DMS79 (cell line): ENCODE measurements around the gene CKAP4.
A peak's percentile ranks its signal among the peaks of the same experiment; 100 is the strongest.
"Not testable (repeated sequence)": the region's sequence is repeated elsewhere in the genome, so short reads cannot be mapped to it uniquely, and the experiment has no call there.

Experiments
- DNase-seq: peaks from one replicate; lab custom pipeline; 2025; lab: John Stamatoyannopoulos, UW

Gene CKAP4, protein sequence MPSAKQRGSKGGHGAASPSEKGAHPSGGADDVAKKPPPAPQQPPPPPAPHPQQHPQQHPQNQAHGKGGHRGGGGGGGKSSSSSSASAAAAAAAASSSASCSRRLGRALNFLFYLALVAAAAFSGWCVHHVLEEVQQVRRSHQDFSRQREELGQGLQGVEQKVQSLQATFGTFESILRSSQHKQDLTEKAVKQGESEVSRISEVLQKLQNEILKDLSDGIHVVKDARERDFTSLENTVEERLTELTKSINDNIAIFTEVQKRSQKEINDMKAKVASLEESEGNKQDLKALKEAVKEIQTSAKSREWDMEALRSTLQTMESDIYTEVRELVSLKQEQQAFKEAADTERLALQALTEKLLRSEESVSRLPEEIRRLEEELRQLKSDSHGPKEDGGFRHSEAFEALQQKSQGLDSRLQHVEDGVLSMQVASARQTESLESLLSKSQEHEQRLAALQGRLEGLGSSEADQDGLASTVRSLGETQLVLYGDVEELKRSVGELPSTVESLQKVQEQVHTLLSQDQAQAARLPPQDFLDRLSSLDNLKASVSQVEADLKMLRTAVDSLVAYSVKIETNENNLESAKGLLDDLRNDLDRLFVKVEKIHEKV

DNA sequence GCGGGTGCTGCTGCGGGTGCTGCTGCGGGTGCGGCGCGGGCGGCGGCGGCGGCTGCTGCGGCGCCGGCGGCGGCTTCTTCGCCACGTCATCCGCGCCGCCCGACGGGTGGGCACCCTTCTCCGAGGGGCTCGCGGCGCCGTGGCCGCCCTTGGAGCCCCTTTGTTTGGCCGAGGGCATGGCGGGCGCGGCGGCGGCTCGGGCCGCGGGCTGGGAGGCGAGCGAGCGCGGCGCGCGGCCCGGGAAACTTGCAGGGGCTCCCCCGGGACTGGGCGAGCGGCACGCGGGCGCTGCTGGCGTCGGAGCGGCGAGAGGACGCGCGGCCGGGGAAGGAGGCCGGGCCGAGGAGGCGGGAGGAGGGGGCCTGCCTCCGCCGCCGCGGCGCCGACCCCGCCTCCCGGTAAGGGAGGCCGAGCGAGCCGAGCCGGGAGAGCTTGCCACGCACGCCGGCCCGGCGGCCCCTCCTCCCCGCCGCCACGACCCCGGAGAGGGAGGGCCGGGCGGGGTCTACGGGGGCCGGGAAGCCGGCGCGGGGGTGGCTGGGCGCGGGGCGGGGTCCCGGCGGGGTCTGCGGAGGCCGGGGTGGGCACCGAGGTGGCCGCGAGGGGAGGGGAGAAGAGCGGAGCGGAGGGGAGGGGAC lies at the start of gene CKAP4:
CKAP4 (minus strand) TSS at position 347 of the 638 bp plus-strand sequence; CDS start at position 178, 169 bp downstream.
- no peak for DNase-seq

DNA sequence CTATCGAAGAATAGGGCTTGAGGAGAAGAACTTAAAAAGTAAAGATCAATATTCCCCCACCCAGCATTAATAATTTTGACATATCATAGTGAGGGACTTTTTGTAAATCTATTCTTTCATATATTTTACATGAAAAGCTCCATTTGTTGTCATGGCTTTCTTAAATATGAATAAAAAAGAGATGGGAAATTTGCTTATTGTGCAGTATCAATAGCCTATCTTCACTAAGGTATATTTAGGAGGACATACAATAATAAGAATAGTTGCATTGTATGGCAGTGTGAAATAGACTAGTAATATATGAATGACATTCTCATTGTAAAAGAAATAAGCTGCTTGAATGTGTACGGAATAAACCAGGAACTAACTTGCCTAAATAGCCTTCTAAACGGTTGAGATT lies 49.3 kb upstream of the CKAP4 start:
- DNase-seq = no peak

DNA sequence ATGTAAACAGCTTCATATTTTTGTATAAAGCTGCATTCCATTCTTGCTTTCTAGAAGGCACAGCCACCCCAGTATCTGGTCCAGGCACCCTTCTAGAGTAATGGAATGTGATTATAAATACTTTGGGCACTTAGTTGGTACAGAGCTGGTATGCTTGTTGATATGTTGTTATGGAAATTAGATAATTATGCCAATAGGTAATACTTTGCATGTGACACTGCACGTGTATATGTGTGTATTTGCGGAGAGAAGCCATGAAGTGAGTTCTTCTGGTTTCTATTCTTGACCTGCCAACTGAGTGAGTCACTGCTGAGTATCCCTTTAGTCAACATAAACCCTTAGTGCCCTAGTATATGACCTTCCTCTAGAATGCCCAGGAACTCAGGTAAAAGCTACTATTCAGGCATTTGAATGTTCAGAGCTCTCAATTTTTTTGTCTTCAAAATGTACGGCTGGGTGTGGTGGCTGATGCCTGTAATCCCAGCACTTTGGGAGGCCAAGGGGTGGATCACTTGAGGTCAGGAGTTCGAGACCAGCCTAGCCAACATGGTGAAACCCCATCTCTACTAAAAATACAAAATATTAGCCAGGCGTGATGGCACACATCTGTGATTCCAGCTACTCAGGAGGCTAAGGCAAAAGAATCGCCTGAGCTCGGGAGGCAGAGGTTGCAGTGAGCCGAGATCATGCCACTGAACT lies 48.5 kb upstream of the CKAP4 start:
- DNase-seq = no peak

DNA sequence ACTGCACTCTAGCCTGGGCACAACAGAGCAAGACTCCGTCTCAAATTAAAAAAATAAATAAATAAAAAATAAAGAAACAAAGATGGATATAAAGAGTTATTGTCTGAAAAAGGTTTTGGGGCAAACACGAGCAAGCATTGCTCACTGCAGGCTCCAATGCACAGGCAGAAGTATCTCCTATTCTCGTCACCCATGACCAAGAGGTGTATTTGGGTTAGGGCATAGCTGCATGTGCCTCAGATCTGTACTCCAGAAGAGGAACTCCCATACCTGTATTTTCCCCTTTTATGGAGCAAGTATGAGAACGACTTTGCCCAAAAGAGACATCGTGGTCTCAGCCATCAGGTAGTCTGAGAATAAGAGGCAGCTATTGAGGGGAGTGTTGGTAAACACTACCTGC lies 44.5 kb upstream of the CKAP4 start:
- no peak for DNase-seq

DNA sequence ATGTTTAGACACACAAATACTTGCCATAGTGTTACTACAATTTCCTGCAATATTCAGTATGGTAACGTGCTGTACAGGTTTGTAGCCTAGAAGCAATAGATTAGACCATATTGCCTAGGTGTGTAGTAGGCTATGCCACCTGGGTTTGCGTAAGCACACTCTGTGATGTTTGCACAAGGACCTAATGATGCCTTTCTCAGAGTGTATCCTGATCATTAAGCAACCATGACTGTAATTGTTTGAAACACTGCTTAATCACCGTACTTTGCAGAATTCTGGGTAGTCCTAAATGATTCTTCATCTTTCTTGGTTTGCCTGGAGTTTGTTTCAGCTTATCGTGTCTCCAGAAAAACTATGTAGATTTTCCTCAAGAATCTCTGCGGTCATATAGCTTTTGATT lies 43.5 kb upstream of the CKAP4 start:
- no peak for DNase-seq

DNA sequence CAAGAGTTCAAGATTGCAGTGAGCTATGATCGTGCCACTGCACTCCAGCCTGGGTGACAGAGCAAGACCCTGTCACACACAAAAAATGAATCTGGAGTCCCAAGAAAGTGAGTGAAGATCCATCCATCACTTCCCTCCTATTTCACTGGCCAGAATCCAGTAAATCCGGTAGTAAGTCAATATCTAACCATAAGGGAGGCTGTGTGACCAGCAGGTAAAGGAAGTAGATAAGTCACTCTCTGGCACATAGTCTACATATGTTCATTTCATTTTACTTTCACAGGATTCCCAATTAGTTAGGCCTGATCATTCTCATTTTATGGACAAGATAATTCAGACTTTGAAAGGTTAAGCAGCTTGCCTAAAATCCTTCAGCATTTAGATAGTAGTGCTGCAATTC lies 42.8 kb upstream of the CKAP4 start:
- no peak for DNase-seq

DNA sequence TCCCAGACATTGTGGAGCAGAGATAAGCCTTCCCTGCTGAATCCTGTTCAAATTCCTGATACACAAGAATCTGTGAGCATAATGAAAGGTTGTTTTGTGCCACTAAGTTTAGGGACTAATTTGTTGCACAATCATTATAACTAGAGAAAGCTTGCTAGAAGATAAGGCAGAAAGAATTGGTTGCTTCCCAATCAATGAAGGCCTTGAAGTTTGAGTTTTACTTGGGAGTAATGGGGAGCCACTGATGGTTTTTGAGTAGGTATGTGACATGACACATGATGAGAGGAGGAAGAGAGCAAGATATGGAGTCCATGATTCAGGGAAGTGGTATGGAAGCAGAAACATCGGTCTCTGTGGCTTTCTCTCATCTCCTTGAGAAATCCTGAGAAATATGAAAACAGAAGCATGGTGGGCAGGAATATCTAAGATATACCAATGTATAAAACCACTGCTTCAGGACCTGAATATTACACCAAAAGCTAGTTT lies 41.4 kb upstream of the CKAP4 start:
- DNase-seq = no peak

DNA sequence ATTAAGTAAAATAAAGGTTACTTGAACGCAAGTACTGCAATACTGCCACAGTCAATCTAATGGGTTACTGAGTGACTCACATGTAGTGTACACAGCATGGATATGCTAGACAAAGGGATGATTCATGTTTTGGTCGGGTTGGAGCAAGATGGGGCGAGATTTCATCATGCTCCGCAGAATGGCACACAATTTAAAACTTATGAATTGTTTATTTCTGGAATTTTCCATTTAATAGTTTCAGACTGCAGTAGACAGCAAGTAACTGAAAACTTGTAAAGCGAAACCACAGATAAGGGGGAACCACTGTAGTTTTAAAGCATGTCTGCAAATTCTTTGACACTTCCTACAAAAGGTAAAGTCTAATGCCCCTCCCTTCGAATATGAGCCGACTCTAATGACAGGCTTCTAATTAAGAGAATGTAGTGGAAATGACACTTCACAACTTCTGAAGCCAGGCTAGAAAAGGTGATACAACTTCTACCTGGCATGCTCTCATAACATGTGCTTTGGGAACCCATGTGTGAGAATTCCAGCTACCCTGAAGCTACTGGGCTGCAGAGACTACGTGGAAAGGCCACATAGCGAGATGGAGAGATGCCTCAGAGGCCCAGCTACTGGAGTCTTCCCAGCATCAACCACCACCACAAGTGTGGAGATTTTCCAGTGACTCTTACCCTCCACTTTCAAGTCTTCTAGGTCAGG lies 40.8 kb upstream of the CKAP4 start:
- no peak for DNase-seq

DNA sequence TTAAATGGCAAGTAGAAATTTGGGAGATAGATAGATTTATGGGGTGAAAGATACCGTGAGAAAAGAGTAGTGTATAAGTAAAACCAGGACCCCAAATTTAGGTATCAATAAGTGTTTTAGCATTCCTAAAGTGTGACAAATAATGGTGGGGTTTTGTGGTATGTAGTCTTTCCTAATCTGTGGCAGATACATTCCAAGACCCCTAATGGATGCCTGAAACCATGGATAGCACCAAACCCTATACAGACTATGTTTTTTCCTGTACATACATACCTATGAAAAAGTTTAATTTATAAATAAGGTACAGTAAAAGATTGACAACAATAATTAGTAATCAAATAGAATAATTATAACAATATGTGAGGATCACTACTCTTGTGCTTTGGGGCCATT lies 40.3 kb upstream of the CKAP4 start:
- DNase-seq = no peak

DNA sequence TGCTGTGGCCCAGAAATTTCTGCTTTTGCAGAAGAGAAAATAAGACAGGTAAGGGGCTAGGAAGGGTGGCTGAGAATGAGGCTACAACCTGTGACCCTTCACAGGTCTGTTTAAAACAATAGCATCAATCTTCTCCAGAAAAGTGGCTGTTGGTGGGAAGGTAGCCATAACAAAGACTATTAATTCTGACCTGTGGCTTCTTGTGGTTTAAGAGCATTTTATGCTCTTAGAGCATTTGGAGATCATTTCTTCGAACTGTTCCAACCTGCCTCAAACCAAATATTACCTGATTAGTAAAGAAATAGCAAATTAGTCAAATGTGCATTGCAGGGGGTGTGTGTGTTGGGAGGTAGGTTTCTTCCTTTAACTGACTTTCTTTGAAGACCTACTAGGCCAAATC lies 39.5 kb upstream of the CKAP4 start:
- DNase-seq = no peak

DNA sequence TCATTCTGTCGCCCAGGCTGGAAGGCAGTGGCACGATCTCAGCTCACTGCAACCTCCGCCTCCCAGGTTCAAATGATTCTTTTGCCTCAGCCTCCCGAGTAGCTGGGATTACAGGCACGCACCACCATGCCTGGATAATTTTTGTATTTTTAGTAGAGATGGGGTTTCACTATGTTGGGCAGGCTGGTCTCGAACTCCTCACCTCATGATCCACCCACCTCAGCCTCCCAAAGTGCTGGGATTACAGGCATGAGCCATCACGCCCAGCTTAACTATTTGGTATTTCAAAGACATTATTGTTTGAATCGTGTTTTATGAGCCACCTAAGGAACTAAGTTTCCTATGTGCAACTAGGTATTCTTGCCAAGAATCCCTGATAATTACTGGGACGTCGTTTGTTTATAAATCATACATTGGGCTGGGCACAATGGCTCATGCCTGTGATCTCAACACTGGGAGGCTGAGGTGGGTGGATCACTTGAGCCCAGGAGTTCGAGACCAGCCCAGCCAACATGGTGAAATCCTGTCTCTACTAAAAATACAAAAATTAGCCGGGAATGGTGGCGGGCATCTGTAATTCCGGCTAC lies 38.8 kb upstream of the CKAP4 start:
- DNase-seq = not testable (repeated sequence)

DNA sequence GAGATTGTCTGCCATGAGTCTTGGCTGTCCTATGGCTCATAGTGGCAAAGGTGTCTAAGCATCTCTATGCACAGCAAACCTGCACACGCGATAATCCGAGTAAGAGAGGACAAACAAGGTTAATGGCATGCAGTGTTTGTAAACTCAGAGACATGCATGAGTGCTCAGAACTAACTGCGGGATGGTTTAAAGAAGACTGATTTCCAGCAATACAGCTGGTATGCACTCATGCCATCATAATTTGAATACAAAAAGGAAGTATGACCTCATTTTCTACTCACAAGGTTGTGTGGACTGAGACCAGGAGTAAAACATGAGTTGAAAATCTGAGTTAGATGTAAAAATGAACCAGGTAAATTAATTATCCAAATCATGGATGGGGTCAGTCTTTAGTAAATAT lies 38.2 kb upstream of the CKAP4 start:
- DNase-seq = no peak

DNA sequence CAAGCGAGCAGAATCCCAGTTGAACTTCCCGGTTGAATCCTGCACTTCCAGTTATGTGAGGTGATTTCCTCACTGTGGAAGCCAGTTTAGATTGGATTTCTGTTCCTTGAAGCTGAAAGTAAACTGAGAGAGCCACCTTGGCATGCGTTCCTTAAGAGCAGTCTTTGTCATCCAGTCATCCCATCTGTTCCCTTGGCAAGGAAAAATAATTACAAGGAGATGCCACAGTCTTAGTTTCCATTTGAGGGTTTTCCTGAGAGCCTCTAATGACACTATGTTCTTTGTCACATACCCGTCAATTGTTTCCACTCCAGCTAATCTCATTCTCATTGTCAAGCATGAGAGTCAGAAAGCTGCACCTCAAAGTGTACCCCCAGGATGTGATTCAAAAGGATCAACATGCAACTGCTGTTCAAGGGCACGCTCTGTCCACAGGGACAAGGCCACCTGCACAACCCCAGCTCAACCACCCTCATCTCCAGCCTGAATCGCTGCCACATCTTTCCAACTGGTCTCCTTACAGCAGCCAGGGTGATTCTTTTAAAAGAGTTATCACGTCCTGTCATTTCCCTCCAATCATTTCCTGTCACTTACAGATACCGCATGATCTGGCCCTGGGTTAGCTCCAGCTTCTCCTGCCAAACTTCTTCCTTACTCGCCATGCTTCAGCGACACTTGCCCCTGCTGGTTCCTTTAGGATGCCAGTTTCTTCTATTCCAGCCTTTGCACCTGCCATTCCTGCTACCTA lies 36.7 kb upstream of the CKAP4 start:
- peak; percentile 55 for DNase-seq

DNA sequence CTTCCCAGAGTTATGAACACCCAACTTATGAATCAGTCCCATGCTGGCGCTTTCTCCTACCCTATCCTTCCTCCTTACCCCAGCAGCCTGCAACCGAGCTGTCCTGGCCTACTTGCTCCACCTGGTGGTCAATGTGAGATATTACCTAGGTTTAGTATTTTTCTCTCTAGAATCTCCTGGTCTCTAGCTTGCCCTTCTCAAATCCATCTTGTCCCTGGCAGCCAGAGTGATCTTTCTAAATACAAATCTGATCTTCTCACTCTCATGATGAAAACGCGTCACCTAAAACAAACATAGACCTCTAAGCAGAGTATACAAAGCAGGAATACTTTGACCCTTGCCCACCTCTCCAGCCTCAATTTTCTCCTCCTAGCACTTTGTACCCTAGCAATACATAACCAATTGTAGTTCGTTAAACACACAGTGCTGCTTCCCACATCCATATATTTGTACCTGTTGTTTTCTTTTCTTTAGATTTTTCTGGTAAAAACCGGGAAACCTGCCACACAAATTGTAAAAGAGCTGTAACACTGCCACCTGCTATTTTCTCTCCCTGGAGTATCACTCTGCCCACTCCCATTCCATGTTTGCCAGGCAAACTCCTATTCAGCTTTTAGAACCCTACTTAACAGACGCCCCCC lies 34.8 kb upstream of the CKAP4 start:
- no peak for DNase-seq

DNA sequence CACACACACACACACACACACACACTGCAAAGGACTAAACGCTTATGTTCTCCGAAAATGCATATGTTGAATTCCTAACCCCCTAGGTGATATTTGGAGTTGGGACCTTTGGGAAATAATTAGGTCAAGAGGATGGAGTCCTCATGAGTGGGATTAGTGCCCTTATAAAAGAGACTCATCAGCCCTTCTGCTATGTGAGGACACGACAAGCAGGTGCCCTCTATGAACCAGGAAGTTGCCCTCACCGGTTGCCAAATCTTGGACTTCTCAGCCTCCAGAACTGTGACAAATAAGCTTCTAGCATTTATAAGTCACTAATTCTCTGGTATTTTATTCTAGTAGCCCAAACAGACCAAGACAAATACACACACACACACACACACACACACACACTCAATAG lies 34.0 kb upstream of the CKAP4 start:
- DNase-seq = no peak

DNA sequence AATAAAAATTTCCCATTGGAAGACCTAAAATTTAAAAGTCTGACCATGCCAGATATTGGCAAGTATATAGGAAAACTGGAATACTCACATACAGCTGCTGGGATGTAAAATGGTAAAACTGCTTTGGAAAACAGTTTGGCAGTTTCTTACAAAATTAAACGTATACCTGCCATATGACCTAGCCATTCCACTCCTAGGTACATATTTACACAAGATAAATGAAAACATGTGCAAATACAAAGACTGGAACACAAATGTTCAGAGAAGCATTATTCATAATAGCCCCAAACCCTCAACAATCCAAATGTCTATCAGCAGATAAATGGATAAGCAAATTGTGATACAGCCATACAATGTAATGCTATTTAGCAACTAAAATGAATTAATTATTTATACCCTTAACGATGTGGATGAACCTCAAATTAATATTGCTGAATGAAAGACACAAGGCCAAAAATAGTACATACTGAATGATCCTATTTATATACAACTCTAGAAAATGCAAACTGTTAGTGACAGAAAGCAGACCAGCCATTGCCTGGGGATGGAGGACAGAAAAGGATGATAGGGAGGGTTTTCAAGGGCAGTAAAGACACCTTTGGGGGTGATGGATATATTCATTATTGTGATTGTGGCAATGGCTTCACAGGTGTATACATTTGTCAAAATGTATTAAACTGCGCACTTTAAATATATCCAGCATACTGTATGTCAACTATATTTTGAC lies 33.4 kb upstream of the CKAP4 start:
- no peak for DNase-seq

DNA sequence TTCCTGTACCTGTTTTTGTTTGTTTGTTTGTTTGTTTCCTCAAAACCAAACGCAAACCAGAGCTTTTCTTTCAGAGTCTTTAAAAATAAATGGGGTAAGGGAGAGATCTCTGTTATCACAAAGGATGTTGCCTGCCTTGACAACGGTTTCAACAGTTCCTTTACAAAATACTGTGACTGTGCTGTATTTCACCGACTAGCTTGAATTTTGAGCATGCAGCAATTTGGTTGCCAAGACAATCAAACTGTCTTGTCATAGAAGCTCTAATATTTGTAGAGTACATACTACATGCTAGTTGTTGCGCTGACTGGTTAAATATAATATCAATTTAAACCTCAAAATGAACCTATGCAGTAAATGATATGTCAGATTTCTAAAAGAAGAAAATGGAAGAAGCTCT lies 32.3 kb upstream of the CKAP4 start:
- no peak for DNase-seq

DNA sequence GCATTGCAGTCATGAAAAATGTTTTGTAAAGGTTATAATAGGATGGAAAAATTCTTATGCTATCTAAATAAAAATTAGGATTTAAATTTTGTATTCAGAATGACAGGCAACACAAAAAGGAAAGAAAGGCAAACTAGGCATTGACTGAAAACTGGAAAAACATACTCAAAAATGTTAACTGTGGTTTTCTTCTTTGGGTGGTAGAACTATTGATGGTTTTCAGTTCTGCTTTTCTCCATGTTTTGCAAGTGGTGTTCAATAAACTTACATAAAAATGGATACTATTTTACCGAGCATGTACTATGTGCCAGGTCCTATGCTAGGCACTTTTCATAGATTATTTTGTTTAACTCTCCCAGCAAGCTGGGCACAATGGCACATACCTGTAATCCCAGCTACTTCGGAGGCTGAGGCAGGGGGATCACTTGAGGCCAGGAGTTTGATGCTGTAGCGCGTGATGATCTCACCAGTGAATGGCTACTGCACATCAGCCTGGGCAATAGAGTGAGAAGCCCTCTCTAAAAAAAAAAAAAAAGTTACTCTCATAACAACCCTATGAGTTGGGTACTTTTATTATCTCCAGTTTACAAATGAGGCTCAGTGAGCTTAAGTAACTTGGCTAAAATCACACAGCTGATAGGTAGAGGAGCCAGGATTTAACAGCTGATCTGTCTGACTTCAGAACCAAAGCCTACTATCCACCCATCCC lies 28.4 kb upstream of the CKAP4 start:
- no peak for DNase-seq

DNA sequence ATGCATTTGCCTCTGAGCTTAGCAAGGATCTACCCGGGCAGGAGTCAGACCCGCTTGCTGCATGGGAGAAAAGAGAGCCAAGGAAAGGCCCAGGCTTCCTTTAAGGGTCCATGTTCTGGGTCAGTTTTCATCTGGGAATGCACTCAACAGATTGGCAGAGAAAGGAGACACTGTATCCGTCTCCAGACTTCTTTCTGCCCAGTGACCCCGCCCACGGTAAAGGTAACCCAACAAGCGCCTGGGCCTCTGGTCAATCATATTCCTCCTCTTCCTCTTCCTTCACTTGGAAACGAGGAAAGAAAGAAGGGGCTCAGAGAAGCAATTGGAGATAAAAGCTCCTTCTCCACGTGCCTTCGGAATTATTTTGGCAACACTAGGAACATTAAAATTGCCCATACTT lies 27.6 kb upstream of the CKAP4 start:
- no peak for DNase-seq
